ENCODE measurements around the gene RHBDL3. TPM values are rescaled to one million over a fixed set of nuclear protein-coding genes. Genes with fewer than 3 reads are reported as not detected.
"Not testable (repeated sequence)": the region's sequence is repeated elsewhere in the genome, so short reads cannot be mapped to it uniquely, and the experiment has no call there.

Gene RHBDL3
- total RNA-seq, 1 experiment from 2014 or later: 0.10 TPM

DNA sequence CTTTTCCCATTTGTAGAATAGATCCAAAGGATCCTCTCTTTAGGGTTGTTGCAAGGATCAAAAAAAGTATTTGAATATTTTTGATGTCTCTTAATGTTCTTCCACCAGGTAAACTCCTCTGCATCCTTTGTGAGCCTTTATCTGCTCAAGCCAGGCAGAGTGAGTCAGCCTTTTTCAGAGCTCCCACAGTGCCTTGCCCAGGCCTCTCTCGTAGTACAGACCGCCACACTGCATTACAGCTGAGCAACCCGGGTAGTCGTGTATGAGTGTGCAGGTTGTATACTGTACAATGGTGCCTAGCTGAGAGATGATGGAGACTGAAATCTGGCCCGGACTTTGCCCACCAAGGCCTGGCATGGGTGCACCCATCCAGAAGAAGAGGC is 20.9 kb downstream of the RHBDL3 start:
- no peak for DNase-seq (ENCODE audit: low spot score)
- in situ Hi-C loops (cut with HindIII; ENCODE audit: low sequenced_read_pairs): no loop called here

DNA sequence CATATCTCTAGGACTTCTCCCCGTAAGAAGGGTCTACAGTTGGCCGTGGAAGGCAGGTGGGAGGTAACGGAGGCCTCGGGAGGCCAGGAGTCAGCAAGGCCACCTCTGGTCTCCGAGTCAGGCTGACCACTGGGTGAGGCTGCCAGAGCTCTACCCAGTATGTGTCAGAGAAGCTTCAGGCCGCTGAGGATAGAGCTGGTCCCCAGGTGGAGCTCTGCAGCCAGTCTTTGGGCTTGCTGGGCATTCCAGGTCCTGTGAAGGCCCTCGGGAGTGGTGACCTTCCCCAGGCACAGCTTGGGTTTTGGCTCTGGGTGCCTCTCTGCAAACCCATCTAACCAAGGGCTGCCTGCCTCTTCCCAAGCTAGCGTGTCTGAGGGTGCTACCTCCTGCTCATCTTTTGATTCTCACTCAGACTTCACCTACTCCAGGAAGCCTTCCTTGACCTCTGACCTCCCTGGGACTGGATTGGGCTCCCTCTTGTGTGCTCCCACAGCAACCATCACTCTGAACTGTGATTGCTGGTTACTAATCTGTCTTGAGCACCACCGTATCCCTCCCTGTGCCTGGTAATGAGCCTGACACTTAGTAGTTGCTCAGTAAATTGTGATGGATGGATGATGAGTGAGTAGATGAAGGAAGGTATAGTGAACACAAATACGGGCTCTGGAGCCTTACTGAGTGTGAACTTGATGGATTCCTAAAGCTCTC is 22.3 kb downstream of the RHBDL3 start:
- no peak for DNase-seq (ENCODE audit: low spot score)
- in situ Hi-C loops (cut with HindIII; ENCODE audit: low sequenced_read_pairs): no loop called here

DNA sequence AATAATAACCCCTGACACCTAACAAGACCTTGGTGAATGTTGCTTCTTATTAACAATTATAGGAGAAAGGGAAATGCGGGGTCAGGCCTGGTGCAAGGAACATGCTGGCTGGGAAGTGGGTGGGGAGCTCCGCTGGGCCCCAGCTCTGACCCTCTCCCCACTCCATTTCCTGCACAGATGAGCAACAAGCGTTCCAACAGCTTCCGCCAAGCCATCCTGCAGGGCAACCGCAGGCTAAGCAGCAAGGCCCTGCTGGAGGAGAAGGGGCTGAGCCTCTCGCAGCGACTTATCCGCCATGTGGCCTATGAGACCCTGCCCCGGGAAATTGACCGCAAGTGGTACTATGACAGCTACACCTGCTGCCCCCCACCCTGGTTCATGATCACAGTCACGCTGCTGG is 23.0 kb downstream of the RHBDL3 start:
- DNase-seq (ENCODE audit: low spot score): no peak
- in situ Hi-C loops (cut with HindIII; ENCODE audit: low sequenced_read_pairs): no loop called here

DNA sequence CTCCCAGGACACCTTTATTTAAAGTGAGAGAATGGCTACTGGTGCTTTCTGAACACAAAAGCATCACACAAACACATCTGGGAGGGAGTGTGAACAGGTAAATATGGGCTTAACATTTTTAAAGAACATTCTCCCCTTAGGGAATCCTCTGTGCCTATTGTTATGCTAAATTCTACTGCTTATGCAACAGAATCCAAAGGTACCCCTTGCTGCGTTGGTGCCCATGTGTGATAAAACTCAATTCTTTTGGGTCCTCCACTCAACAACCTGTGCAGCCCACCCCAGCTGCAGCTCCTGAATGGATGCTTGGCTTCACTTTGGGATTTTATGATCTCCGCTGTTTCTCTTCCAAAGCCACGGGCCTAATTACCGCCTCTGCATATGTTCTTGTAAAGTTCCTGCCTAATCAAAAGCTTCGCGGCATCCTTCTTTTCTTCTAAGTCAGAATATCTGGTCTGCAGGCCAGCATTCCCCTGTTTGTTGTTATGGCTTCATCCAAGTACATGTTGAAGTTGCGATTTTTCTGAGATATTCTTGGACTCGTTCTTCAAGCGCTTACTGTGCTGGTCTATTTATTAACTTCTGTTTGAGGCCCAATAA is 23.9 kb downstream of the RHBDL3 start:
- in situ Hi-C loops (cut with HindIII; ENCODE audit: low sequenced_read_pairs): no loop called here
- no peak for DNase-seq (ENCODE audit: low spot score)

DNA sequence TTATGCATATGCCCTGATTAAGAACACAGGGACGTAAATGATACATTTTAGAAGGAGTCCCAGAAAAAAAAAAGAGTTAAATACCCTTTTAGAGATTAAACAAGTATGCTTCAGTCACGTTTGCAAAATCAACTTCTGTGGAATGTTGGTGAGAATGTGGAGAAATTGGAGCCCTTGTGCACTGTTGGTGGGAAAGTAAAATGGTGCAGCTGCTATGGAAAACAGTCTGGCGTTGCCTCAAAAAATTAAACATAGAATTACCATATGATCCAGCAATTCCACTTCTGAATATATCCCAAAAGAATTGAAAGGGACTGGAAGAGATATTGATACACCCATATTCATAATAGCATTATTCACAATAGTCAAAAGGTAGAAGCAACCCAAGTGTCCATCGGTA is 26.5 kb downstream of the RHBDL3 start:
- in situ Hi-C loops (cut with HindIII; ENCODE audit: low sequenced_read_pairs): no loop called here
- DNase-seq (ENCODE audit: low spot score): no peak

DNA sequence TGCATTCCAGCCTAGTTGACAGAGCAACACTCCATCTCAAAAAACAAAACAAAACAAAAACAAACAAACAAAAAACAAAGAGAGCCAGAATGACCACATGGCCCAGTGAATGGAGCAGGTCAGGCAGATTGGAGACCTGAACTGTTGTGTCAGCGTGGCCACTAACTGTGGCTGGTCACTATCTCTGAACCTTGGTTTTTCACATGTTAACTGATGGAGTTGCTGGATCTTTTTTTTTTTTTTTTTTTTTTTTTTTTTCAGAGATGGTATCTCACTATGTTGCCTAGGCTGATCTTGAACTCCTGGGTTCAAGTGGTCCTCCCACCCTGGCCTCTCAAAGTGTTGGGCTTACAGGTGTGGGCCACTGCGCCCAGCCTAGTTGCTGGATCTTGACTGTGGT is 31.8 kb downstream of the RHBDL3 start:
- DNase-seq (ENCODE audit: low spot score): no peak
- in situ Hi-C loops (cut with HindIII; ENCODE audit: low sequenced_read_pairs): no loop called here

DNA sequence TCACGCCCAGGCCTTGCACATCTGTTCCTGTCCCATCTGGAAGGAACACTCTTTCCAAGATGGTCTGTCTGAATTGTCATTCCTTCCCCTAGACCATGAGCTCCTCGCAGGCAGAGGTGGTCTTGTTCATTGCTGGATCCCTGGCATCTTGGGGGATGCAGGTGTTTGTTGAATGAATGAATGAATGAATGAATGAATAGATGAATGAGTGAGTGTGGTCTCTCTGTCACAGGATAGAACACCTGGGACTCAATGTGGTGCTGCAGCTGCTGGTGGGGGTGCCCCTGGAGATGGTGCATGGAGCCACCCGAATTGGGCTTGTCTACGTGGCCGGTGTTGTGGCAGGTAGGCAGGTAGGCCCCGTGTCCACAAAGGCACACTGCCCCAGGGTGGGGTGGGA is 32.2 kb downstream of the RHBDL3 start:
- in situ Hi-C loops (cut with HindIII; ENCODE audit: low sequenced_read_pairs): no loop called here
- DNase-seq (ENCODE audit: low spot score): no peak

DNA sequence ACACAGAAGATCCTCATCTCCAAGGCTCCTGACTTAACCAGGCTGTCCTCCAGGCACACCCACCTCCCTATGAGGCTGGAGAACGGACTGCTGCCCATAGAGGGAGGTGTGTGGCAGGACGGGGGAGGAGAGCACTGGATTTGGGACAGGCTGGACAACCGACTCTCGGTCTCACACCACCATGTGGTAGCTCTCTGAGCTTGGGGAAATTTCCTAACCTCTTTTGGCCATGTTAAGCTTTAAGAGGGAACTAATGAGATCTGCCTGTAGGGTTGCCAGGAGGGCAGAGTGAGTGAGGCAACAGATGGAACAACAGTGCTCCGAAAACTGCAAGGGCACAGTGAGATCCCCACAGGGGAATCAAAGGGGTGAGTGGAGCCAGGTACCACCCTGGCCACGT is 32.7 kb downstream of the RHBDL3 start:
- in situ Hi-C loops (cut with HindIII; ENCODE audit: low sequenced_read_pairs): no loop called here
- DNase-seq (ENCODE audit: low spot score): peak; percentile 94

DNA sequence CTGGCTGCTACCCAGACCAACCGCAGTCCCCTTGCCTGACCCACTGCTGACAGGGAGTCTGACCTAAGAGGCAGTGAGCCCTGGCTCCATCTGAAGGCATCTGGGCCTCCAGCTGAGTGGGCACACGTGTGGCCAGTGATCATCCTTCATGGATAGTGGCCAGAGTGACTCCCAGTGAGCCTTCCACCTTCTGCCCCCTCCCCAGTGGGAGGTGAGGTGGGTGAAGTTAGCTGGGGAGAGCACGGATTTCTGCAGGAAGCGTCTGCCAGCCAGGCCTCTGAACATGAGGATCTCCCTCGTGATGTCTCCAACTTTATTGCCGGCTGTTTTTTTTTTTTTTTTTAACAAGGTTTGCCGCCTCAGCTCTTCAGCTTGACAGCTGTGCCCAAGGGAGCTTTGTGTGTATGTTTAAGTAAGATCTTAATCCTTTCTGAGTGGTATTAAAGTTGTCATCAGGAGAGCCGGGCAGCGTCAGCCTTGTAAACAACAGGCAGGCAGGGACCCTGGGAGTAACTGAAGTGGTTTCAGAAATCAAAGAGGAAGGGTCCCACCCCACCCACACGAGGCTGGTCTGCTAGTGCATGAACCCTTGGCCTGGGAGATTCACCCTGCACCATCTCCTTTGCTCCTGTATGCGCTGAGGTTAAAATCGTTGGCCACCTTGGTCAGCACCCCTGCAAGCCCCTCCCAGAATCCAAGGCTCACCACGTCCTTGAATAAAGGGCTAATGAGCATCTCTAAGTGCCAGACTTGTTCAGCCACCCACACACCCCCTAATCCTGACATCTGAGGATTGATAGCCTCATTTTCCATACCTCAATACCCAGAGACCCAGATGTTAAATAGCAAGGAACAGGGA is 33.3 kb downstream of the RHBDL3 start:
- in situ Hi-C loops (cut with HindIII; ENCODE audit: low sequenced_read_pairs): no loop called here
- DNase-seq (ENCODE audit: low spot score): no peak

DNA sequence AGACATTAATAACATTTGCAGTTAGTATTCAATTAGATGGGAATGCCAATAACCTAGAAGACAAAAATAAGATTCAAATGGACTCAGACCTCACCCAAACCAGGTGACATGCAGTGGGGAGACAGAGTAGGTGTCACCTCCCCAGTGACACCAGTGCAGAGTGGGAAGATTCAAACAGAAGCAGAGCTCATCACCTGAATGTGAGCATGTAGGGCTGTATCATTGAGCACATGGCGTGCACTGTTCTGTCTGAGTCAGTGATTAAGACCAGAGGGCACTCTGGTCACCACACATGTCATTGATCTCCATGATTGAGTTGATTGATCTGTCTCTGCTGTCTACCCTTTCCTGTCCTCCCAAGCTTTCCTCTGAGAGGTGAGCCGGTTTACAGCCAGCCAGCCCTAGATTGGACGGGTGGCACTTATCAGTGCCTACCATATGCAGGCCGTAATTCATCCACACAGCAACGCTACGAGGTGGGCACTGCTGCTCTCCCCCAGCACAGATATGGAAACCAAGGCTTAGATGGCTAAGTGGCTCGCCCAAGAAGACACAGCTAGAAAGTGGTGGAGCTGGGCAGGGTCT is 34.0 kb downstream of the RHBDL3 start:
- in situ Hi-C loops (cut with HindIII; ENCODE audit: low sequenced_read_pairs): no loop called here
- DNase-seq (ENCODE audit: low spot score): no peak

DNA sequence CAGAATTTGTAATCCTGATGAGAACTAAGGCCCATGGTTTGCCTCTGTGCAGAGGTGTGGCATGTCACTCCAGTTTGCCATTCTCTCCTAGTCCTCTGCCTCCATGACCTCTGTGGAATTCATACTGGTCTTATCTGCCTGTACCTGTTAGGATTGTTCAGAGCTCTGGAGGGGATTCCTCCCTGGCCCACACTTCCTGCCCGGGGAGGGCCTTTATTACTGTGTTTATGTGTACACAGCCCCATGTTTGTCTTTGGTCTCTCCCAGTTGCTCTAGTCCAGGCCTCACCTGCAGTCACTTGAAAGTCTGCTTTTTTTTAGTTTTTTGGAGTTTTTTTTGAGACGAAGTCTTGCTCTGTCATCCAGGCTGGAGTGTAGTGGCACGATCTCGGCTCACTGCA is 36.4 kb downstream of the RHBDL3 start:
- DNase-seq (ENCODE audit: low spot score): no peak
- in situ Hi-C loops (cut with HindIII; ENCODE audit: low sequenced_read_pairs): no loop called here

DNA sequence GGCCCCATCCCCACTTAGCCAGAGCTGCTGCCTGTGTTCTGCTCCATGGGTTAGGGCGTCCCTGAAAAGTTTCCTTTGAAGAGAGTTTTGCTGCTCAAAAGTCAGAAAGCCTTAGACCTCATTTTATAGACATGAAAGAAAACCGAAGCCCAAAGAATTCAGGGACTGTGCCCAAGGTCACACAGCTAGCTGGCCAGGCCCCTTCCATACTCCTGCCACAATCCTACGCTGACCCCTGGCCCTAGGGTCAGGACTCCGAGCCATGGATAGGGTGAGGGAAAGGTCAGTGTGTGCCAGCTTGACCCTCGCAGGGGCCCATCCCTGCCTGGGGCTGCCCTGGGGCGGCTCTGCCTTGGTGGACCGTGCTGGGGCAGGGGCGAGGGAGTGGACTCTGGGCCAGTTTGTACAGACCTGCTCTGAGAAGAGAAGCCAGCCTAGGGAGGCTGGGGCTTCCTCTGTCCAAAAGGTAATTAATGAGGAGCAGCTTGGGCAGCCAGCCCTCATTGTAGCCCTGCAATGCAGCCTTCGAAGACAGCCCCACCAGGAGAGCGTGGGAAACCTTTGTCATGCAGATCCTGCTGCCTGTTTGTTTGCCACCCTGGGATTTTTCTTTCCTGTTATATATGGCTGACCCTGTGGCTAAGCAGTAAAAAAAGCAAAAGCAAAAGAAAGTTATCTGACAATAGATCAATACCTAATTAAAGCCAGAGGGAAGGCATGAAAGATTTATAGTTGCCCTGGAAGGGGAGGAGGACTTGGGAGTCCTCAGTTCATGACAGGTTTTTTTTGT is 37.4 kb downstream of the RHBDL3 start:
- no peak for DNase-seq (ENCODE audit: low spot score)
- in situ Hi-C loops (cut with HindIII; ENCODE audit: low sequenced_read_pairs): no loop called here

DNA sequence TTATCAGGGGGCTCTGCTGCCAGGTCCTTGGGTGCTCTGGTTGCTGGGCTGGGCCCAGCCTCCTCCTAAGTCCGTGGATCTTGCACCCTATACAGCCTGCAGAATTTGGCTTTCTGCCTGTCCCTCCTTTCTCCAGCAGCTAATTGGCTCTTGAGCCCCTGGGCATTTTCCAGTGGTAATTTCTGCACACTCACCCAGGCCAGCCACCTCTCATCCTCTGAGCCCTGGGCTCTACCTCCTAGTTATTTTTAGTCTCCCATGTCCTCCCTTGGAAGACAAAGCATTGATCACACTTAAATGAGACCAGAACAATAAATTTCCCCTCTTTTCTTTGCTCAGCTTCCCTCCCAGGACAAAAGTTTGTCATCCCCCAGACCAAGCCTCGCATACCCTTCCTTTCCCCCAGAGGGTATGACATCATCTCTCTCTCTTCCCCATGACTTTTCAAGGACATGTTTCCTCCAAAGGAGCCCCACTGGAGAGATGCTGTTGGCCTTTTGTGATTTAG is 38.2 kb downstream of the RHBDL3 start:
- in situ Hi-C loops (cut with HindIII; ENCODE audit: low sequenced_read_pairs): no loop called here
- no peak for DNase-seq (ENCODE audit: low spot score)

DNA sequence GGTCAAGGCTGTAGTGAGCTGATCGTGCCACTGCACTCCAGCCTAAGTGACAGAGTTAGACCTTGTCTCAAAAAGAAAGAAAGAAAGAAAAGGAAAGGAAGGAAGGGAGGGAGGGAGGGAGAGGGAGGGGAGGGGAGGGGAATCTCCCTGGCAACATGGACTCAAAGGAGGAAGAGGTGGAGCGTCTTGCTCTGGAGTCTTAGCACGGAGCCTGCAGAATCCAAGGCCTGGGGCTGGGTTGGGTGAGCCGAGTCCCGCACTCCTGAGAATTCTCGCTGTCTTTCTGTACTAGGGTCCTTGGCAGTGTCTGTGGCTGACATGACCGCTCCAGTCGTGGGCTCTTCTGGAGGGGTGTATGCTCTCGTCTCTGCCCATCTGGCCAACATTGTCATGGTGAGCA is 39.4 kb downstream of the RHBDL3 start:
- no peak for DNase-seq (ENCODE audit: low spot score)
- in situ Hi-C loops (cut with HindIII; ENCODE audit: low sequenced_read_pairs): no loop called here

DNA sequence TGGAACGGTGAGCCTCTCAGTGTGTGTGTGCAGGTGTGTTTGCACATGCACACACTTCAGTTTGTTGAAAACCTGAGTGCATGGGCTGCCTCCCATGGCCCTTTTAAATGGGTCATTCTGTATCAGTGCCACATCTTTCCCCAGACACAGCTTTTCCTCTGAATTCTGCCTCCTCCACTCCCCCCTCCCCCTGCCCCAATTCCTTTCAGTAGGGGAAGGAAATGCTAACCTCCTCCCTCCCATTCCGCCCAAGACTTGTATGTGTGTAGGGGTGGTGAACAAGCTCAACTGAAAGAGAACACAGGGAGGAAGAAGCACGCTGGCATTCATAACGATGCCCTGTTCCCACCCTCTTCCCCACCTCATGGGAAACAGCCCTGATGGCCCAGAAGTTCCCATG is 42.0 kb downstream of the RHBDL3 start:
- DNase-seq (ENCODE audit: low spot score): no peak
- in situ Hi-C loops (cut with HindIII; ENCODE audit: low sequenced_read_pairs): no loop called here

DNA sequence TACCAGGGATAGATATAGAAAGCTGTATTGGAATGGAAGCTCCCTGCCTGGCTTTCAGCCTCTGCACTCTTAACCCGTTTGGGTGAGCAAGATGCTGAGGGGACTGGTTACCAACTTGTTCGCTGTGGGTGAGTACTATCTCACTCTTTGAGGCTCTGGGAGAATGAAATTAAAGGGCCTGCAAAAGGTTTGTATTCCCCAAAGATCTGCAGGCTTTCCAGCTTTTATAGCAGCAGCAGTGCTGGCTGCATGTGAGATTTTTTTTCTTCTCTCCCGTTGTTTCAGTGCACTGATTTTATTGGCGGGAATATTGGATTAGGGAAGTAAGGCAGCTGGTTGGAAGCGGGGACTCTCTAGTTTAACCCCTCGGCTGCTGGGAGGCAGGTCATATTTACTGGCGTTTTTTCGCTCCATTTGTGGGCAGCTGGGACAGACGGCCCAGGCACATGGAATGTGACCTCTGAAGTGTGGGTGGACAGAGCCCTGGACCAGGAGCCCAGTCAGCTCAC is 45.5 kb downstream of the RHBDL3 start:
- peak; percentile 73 for DNase-seq (ENCODE audit: low spot score)
- in situ Hi-C loops (cut with HindIII; ENCODE audit: low sequenced_read_pairs): no loop called here

DNA sequence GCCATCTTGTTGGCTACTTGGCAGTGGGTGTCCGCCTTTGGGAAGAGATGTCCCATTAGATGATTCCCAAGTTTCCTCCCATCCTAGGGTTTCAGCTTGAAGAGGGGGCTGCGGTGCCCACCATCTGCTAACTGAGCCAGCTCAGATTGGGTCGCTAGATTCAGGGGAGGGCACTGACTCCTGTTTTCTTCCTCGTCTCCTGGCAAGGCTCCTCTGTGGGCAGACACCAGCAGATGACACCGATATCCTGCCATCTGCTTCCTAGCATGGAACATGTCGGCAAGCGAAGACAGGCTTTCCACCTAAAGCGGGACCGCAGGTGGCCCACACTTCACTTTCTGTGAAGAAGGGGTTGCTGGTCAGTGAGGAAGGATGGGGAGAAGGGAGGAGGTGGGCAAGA is 49.0 kb downstream of the RHBDL3 start:
- DNase-seq (ENCODE audit: low spot score): peak; percentile 83
- in situ Hi-C loops (cut with HindIII; ENCODE audit: low sequenced_read_pairs): no loop called here

DNA sequence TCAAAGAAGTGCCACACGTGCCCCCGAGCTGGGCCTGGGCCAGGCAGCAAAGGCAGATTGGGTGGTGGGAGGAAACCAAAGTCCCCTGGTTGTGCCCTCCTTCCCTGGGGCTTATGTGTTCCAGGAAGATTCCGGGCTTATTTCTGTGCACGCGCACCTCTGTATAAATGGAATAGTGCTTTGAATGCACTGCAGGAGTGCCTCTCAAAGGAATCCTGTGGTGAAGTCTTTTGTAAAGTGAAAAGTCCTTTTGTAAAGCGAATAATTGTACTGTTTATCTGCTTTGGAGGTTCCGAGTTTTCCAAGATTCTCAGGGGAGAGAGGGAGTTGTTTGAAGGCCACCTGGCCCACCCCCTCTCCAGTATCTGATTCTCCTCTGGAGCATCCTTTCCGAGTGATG is 49.5 kb downstream of the RHBDL3 start:
- in situ Hi-C loops (cut with HindIII; ENCODE audit: low sequenced_read_pairs): no loop called here
- DNase-seq (ENCODE audit: low spot score): no peak

DNA sequence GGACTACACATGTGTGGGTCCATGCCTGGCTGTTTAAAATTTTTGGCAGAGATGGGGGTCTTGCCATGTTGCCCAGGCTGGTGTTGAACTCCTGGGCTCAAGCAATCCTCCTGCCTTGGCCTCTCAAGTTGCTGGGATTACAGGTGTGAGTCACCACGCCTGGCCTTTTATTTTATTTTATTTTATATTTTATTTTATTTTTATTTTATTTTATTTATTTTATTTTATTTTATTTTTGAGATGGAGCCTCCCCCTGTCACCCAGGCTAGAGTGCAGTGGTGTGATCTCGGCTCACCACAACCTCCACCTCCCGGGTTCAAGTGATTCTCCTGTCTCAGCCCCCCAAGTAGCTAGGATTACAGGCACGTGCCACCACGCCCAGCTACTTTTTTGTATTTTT is 51.0 kb downstream of the RHBDL3 start:
- DNase-seq (ENCODE audit: low spot score); in situ Hi-C loops (cut with HindIII; ENCODE audit: low sequenced_read_pairs): not testable (repeated sequence)

Measured in G401 (cell line).